Adrenal gland (tissue), 12 donors: ENCODE measurements around the gene RNF130. TPM values are rescaled to one million over a fixed set of nuclear protein-coding genes. Genes with fewer than 3 reads are reported as not detected.

Source experiments
- DNase-seq, 7 donors: peaks; one replicate each; pipeline ENCODE4 v3.0.0-alpha.2; 2019 to 2020
- H3K27ac ChIP-seq, 5 donors: fragments of 200-600 bp; sonication (generic) in 4 of 5; 1 replicate in 3 of 5; 2 replicates in 2 of 5; pipeline versions ENCODE4 v1.5.1 to v1.8.0; 2016 to 2020; ENCODE audit warnings: mild to moderate bottlenecking in 1 of 5
- H3K27me3 ChIP-seq: fragments of 200-600 bp; 2 replicates; pipeline ENCODE4 v1.8.0; 2021
- H3K36me3 ChIP-seq, 2 donors: fragments of 200-600 bp; replicated peaks in 1 of 2; 1 replicate in 1 of 2; 2 replicates in 1 of 2; pipeline versions ENCODE4 v1.5.1 to v1.8.0; 2018 to 2022
- H3K4me1 ChIP-seq, 2 donors: fragments of 200-600 bp; replicated peaks in 1 of 2; 1 replicate in 1 of 2; 2 replicates in 1 of 2; pipeline versions ENCODE4 v1.5.1 to v1.8.0; 2018 to 2021
- H3K4me3 ChIP-seq, 4 donors: fragments of 200-600 bp; sonication (generic) in 3 of 4; one replicate each; pipeline ENCODE4 v1.5.1; 2016 to 2018
- H3K9me3 ChIP-seq, 3 donors: fragments of 200-600 bp; sonication (generic) in 1 of 3; replicated peaks in 1 of 3; 1 replicate in 2 of 3; 2 replicates in 1 of 3; pipeline versions ENCODE4 v1.5.1 to v1.8.0; 2016 to 2021
- CTCF ChIP-seq, 6 experiments: fragments of 450-650 bp in 4 of 6; fragments of 200-600 bp in 2 of 6; sonication (generic) in 1 of 6; IDR thresholded peaks; 1 replicate in 5 of 6; 2 replicates in 1 of 6; pipeline versions ENCODE4 v1.5.1 to v1.8.0; 2016 to 2021; ENCODE audit warnings: antibody characterized with exemption in 6 of 6, mild to moderate bottlenecking in 2 of 6, moderate library complexity in 1 of 6
- POLR2A ChIP-seq, 2 donors: fragments of 450-650 bp; IDR thresholded peaks; one replicate each; pipeline ENCODE4 v1.6.1; 2017; ENCODE audit warnings: antibody characterized with exemption in 2 of 2, mild to moderate bottlenecking in 2 of 2, moderate library complexity in 1 of 2
- WGBS, 4 donors: extraction: QIAGEN DNeasy Blood & Tissue Kit in 2 of 4; methylation state at CpG; one replicate each; pipeline versions ENCODE4 v1.1.5 to v1.1.7; 2013 to 2017; 5-methylcytosine and 5-hydroxymethylcytosine counted together
- intact Hi-C, 2 donors: fragments of 100-400 bp; cut with DNase I; formaldehyde crosslinking; loops; one replicate each; pipeline versions ENCODE4 v1.14.1 to v1.15.0; 2022 to 2023
- polyA plus RNA-seq, 3 donors: library from polyadenylated mRNA; stranded (reverse); fragments of 200-250 nt in 2 of 3; fragments of 350-450 nt in 1 of 3; fragmentation: Illumina TruSeq in 1 of 3; extraction: RNeasy Lipid Tissue Mini Kit (QIAGEN cat#74804) in 1 of 3; gene quantifications; one replicate each; pipeline ENCODE4 v1.2.3, GENCODE V29; 2013 to 2014
- total RNA-seq, 9 donors: library from RNA; depleted of rRNA in 4 of 9; stranded (reverse); fragments of >200 nt in 4 of 9; fragments of 120-200 nt in 1 of 9; fragmentation: NEBNext Ultra II Directional in 1 of 9; extraction: Animal tissue kit (Norgen Biotek cat#: 25700) in 1 of 9; gene quantifications; one replicate each; pipeline versions ENCODE4 v1.1.0 to v1.2.4, GENCODE V29; 2013 to 2023
- donor health status: healthy with polysubstance abuse.
- donor health status: Bipolar disorder and iron deficiency.
- donor health status: DM: yes; HTN: yes; CAD: no.
- donor health status: DM: no; HTN: no; CAD: no.
- donor health status: DM: no; HTN: no; CAD: no.
- donor health status: DM: yes; HTN: yes; CAD: no.

RNF130 gene
- total and polyA plus RNA-seq, 12 donors: 36.8 to 138 (median 75.1) TPM

DNA sequence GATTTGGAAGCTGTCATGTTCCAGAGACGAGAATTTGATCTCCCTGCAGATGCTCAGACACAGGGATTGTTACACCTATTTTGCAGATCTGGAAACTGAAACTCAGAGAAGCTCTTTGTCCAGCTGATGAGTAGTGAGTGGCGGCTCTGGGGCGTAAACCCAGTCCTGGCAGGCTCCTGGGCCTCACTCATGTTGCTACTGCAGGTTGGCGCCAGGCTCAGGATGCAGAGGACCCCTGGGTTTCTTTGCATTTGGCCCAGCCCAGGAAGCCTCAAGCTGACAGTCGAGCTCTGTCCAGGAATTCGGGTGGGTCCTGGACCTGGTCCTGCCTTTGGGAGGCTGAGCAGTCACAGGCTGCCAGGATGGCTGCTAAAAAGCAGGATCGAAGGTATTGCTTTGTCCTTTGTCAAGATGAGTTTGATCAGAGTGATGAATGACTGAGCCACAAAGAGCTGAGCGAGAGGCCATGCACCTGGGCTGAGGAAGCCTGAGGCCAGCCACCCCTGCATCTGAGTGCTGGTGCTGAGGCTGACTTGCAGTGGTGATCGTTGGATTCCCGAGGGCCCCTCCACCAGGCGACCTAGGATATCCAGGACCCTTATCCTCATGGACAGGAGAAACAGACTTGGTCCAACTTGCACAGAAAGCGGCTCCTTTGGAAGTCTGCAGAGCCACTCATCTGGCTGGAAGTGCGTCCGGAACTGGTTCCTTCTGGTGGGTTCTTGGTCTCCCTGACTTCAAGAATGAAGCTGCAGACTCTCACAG is 8.3 kb upstream of the RNF130 start:
- TF ChIP-seq CTCF (IDR thresholded peaks at IDR 0.05) (no peak), POLR2A (IDR thresholded peaks at IDR 0.05) (no peak)
- peak in 1 of 7 donors; percentile 39 for DNase-seq
- no peak overlapping the region for H3K27ac ChIP-seq
- peaks cover 0 to 1% of the 10 kb centered on the region in 2 donors for H3K4me1 ChIP-seq
- no peak overlapping the region for H3K4me3 ChIP-seq
- H3K36me3 ChIP-seq: no peaks in the 10 kb centered on the region
- intact Hi-C loops: loop anchor here (10.0 kb wide), 1 partner anchor 175 kb away; the partner anchor contains the start of gene TBC1D9B (in 2 of the 2)
- WGBS, 4 donors: 72 to 78% (median 75%) methylated on average over 5 to 14 of the region's 14 CpGs
- H3K27me3 ChIP-seq: no peaks in the 10 kb centered on the region
- no peaks in the 10 kb centered on the region for H3K9me3 ChIP-seq

- intact Hi-C loops: loop anchor here in 1 of 2 donors (10.0 kb wide), 1 partner anchor 174 kb away; the partner anchor contains the start of gene TBC1D9B
- H3K9me3 ChIP-seq: no peaks in the 10 kb centered on the region
- DNase-seq: no peak
- WGBS, 4 donors: 74 to 88% (median 83%) methylated on average over 8 to 9 of the region's 9 CpGs
- H3K27ac ChIP-seq: no peak overlapping the region
- H3K4me1 ChIP-seq: no peaks in the 10 kb centered on the region
- H3K36me3 ChIP-seq: no peaks in the 10 kb centered on the region
- no peak for TF ChIP-seq CTCF (IDR thresholded peaks at IDR 0.05)
- no peak for TF ChIP-seq POLR2A (IDR thresholded peaks at IDR 0.05)
- H3K4me3 ChIP-seq: no peak overlapping the region
- no peaks in the 10 kb centered on the region for H3K27me3 ChIP-seq
These were observed 6.8 kb upstream of the RNF130 start for GRCh38 chr5:180078348-180078747.

DNA sequence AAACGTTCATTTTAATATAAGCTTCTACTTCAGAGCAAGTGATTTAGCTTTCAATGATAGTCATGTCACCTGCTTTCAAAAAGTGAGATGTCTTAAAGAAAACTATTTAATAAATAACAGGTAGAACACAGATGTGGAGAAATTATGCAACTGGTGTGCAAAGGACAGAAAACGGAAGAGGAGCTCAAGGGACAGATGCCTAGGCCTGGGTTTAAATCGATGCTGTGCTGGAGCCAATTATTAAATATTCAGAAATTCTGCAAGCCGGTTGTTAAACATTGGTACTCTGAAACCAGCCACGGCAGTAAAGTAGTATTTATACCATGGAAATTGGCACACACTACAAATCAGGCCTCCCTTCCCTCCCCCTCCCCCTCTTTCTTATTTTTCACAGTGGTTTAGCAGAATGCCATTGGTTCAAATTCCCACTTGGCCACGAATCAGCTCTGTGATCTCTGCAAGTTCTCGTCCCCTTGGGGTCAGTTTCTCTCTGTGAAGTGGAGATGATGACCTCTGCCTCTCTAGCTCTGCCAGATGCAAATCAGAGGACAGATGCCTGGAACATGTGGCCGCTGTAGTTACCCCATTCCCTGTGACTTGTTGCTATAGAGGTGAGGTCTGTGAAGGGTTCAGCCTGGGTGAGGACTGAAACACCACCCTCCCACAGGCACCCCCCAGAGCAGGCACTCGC is 6.2 kb upstream of the RNF130 start:
- no peaks in the 10 kb centered on the region for H3K9me3 ChIP-seq
- no peak overlapping the region for H3K27ac ChIP-seq
- no peaks in the 10 kb centered on the region for H3K4me1 ChIP-seq
- no peak for DNase-seq
- intact Hi-C loops: loop anchor here in 1 of 2 donors (10.0 kb wide), 1 partner anchor 173 kb away; the partner anchor contains the start of gene TBC1D9B
- H3K36me3 ChIP-seq: no peaks in the 10 kb centered on the region
- H3K27me3 ChIP-seq: no peaks in the 10 kb centered on the region
- 80 to 83% (median 81%) methylated on average over 9 of the region's 9 CpGs for WGBS, 4 donors
- TF ChIP-seq POLR2A (IDR thresholded peaks at IDR 0.05) (no peak), CTCF (IDR thresholded peaks at IDR 0.05) (no peak)
- H3K4me3 ChIP-seq: no peak overlapping the region

DNA sequence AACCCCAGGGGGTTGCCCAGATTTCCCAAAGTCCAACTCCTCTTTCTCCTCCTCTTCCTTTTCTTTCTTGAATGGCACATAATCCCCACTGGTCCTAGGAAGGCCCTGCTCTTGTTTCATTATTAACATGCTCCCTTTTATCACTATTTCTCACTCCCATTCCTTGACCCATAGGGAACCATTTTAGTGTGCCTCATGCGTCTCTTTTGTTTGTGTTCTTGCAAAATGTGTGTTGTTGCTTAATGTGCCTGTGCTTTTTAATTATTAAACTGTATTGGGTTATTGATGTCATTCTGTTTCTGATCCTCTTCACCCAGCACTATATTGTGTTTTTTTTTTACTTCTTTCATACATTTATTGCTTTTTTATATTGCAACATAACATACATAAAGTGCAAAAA is 4.1 kb upstream of the RNF130 start:
- H3K27ac ChIP-seq: no peak overlapping the region
- 85 to 91% (median 88%) methylated on average over 1 of the region's 1 CpG for WGBS, 4 donors
- no peak for TF ChIP-seq CTCF (IDR thresholded peaks at IDR 0.05)
- no peak for TF ChIP-seq POLR2A (IDR thresholded peaks at IDR 0.05)

More for the DNA sequence above, 4.1 kb upstream of the RNF130 start:
- Histone ChIP-seq H3K4me1 (peaks cover 0 to 7% of the 10 kb centered on the region in 2 donors), H3K4me3 (no peak overlapping the region), H3K36me3 (no peaks in the 10 kb centered on the region), H3K9me3 (no peaks in the 10 kb centered on the region), H3K27me3 (no peaks in the 10 kb centered on the region)
- intact Hi-C loops: loop anchor here in 1 of 2 donors (10.0 kb wide), 1 partner anchor 171 kb away; the partner anchor contains the start of gene TBC1D9B
- DNase-seq: no peak
